ENCODE results near the gene RAMACL.
"Not testable (repeated sequence)": the region's sequence is repeated elsewhere in the genome, so short reads cannot be mapped to it uniquely, and the experiment has no call there.

The RAMACL gene

DNA sequence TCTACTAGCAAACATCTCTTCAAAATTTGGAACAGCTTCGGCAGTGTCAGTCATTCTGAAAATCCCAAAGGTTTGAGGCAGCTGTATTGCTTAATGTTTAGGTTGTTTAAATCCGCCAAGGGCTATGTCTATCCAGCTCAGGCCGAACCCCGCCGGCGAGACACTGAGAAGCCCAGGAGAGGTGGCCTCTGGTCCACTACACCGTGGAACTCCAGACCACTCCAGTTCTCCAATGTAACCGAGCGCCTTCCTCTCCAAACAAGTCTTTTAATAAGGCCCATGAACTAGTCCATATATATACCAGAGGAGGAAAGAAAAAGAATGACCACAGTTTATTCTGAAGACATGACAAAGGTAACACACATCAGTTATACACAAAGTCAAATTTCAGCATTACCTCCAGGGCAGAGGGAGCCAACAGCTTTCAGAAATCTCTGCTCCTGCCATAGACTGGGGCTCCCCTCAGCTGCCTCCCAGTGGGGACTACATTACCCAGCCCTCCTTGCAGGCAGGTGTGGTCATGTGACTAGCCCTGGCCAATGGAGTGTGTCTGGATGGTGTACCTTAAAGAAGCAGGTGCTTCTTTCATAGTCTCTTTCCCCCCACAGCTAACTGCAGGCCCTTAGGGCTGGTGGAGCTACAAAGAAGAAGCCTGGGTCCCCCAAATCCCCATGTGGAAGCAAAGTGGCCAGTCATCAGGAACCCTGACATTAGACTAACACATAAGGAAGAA lies at the start of gene RAMACL:
TSS of gene RAMACL (minus strand) at position 255 of the 733 bp plus-strand sequence. CDS start at position 54, 201 bp downstream.
- DNase-seq: no peak

DNA sequence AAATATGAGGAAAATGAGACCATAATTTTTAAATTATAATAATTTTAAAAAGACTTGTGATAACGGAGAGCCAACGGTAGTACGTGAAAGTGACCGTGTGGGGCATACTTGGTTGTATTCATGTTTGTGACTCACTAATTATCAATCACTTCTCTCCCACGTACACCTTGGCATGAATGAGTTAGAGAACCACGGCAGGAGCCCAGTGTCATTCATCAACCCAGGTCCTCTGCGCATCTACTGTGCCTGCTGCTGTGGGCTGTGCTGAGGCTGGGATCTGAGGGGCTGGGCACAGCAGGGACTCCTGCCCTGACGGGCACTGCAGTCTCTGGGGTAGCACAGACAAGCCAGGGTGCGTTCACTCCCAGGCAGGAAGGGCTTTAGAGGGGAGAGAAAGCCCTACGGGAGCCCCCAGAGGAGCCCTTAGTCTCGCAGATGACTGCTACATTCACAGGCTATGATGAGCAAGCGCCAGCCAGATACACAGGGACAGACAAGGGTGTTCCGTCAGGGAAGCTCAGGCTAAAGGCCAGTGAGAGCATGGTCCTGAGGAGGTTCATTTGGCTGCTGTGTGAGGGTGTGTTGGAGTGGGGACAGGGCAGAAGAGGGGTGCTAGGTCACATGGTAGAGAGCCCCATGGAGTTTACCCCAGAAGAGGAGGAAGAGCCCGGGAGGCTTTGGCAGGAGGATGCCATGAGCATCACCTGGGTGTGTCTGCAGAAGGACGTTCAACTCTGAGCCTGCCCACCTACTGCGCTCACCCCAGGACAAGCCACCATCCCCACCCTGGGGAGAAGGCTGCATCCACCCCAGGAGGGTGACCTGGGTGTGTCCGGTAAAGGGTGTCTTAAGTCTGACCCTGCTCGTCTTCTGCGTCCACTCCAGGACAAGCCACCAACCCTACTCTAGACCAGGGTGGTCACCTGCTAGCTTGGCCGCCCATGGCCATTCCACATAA lies 48.8 kb upstream of the RAMACL start:
- DNase-seq: no peak

DNA sequence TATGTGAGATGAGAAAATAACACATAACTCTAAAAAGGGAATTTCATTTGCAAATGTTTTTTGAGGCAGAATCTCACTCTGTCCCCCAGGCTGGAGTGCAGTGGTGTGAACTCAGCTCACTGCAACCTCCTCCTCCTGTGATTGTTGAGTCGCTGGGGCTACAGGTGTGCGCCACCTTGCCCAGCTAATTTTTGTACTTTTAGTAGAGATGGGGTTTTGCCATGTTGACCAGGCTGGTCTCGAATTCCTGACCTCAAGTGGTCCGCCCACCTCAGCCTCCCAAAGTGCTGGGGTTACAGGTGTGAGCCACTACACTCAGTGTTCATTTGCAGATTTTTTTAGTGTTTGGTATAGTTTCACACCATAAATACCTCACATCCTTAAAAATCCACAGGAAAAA lies 48.1 kb upstream of the RAMACL start:
- not testable (repeated sequence) for DNase-seq

DNA sequence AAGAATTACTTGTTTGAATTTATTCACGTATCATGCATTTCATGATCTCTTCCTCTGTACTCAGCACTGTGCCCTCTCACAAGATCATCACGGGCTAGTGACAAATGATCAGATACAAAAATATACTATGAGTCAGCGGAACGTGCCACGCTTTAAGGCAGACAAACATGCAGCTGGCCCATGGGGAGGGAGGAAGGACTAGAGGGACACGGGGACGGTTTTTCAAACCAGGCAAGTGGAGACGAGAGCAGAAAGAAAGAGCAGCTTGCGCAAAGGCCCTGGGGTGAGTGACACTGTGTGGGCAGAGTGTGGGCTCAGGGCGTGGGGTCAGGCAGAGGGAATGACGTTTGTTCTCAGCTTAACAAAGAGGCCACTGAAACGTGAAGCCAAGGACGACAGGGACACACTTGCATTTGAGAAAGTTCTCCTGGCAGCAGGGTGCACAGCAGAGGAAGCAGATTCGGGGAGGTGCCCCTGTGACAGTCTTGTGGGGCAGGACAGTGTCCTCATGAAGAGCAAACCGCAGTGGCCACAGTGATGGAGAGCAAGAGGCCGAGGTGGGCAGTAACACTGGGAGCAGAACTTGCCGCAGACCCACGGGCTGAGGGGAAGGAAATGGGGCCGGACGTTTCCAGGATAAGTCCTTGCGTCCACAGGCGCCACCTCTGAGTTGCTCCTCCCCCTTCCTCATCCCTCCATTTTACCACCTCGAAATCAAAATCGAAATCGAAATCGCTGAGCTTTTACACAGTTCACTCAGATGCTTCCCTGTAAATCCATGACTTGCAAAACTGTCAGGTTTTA lies 47.5 kb upstream of the RAMACL start:
- DNase-seq: peak; percentile 94

DNA sequence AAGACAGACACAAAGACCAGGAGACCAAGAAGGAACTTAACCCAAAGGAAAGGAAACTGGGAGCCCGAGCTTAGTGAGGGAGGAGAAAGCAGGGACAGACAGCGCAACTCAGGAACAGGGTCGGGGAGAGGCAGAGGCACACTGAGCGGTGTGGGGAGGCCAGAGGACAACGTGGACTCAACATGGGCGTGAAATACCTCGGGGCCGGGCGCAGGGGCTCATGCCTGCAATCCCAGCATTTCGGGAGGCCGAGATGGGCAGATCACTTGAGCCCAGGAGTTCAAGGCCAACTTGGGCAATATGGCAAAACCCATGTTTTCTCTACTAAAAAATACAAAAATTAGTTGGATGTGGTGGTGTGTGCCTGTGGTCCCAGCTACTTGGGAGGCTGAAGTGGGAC lies 46.3 kb upstream of the RAMACL start:
- no peak for DNase-seq

DNA sequence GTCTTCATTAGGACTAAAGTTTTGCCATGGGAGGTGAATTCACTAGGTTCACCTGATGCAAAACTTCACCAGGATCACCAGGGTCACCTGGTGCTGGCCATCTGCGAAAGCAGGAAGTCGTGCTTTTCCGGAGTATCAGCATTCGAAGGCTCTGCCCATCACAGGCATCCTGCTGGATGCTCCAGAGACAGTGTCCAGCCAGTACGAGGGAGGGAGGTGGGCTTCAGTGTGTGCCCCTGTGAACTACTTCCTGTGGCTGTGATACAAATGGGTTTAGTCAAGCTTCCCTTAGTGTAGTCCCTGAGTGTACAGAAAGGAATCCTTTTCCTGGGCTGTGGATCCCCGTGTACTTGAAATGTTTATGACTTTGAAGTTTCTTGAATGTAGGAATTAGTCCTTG lies 44.0 kb upstream of the RAMACL start:
- DNase-seq: no peak

DNA sequence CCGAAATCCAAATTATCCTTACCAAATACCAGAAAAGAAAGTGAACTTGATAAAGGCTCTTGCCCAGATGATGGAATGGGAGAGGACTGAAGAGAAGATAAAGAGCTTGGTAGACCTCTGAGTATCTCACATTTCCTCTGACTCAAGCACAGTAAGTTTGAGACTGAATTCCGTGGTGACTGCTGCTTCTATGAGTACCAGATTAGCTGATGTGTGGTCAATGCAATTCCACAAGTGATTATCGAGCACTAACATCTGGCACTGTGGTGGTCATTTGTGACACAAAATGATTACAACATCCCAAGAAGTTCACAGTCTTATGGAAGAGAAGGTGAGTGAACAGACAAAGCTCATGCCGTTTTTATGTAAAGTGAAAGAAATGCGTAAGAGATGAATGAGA lies 43.1 kb upstream of the RAMACL start:
- peak; percentile 33 for DNase-seq

DNA sequence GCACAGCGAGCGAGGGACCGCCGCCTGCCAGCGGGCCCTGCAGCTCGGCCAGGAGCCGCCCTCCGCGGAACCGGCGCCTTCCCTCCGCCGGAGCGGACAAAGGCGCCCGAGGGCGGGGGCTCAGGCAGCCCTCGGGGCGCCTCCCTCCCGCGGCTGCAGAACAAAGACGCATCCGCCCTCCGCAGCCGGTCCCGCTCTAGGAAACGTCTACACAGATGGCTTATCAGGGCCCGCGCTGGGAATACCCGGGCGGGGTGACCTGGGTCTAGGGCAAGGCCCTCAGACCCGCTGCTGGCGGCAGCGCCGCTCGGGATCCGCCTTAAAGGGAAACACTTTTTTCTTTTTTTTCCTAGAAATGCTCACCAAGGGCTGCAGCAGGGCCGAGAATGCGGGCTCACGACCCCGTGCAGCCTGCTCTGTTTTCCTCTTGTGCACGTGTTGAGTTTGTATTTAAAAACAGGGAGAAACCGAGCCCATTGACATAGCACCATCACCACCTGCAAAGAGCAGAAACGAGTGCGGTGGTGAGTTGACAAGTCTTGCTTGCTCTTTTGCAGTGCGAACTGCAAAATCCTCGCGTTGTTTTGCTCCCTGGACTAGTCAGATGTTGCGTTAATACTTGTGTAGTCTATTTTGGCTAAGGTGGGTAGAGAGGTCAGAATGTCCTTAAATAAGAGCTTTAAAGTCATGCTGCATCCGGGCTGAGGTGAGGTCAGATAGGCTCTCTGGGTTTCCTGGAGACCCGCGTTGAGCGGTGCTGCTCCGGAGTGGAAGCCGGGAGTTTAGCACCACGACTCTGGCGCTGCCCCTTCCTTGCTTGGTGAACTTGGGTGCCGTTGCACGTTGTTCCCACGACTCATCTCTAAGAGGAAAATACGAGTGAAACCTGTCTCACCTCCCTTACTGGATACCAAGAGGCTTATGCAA lies 41.7 kb upstream of the RAMACL start:
- peak; percentile 55 for DNase-seq

DNA sequence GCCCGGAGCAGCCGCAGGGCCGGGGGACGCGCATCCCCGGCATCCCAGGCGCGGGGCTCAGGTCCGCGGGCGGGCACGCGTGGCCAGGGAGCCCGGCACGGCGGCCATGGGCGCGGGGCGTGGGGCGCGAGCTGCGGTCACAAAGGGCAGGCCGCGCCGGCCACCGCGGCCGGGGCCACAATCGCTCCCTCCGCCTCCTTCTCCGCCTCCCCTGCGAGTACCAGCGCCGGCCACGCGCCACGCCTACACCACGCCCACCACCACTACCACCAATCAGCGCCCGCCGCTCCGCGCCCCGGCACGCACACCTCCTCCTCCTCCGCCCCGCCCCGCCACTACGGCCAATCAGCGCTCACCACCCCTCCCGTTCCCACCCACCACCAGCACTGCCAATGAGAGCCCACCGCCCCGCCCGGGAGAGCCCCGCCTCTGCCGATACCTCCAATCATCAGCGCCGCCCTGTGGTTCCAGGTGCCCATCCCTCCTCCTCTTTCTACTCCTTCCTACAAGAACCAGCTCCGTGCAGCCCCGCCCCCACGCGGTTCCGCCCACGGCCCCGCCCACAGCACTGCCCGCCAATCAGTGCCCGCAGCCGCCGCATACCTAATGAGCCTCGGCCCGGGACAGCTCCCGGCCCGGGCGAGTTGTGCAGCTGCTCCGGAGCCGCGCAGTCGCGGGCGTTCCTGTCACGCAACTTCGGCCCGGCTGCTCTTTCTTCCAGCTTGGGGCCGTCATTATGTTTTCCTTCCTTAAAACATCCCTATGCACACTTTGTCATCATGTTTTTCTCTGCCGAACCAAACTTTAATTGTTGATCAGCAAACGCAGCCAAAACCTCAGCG lies 40.8 kb upstream of the RAMACL start, which contains the start of gene RPS6KA2:
TSS of gene RPS6KA2 (minus strand) at position 219 of the 842 bp plus-strand sequence. CDS start 232 bp downstream, outside the sequence.
- peak; percentile 100 for DNase-seq

DNA sequence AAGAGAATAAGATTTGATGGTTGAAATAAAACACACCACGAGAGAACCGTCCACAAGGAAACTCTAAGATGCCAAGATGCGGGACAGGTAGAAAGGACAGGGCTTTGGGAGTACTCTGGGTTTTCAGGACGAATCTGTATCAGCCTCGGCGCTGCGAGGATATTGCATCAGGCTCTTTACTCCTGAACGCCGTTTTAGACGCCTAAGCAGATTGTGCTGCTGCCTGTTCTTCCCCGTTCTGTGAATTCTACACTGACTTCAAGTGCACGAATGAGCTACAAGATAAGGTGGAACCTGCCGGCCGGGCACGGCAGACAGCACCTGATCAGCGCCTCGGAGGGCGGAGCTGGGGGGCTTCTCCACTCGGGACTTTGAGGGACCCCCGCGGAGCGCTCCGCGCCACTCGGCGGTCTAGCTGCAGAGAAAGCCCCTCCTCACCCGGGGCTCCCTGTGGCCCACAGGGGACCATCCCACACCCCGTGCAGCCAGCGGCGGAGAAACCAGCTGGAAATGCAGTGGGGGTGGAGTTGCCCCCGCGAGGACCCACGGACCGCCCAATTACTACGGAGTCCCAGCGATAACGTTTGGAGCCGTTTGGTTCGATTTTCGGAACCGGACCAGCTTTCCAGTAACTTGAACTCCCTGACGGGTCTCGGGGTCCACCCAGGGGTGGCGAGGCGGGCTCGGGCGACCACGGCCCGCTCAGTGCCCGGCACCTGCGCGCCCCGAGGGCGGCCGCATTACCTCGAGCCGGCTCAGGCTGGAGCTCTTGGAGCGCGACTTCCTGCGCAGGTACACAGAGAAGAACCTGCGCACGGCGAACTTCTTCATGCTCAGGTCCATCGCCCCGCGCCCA lies 39.9 kb upstream of the RAMACL start:
- peak; percentile 41 for DNase-seq

DNA sequence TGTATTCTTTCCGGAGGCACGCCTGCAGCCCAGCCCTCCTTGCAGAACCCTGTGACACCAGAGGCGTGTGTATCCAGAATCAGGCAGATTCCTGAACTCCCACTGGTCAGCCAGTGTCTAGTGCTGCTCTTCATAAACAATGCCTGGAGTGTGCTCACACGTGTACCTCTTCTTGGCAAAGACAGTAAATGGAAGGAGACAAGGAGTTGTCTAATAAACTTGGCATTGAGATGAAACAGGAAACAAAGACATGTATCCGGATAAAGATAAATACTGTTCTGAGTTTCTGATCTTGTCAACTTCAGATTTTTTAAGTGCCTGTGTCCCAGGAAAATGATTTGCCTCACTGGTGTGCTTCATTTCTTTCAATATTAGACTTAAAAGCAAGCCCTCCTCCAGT lies 38.9 kb upstream of the RAMACL start:
- DNase-seq: no peak

DNA sequence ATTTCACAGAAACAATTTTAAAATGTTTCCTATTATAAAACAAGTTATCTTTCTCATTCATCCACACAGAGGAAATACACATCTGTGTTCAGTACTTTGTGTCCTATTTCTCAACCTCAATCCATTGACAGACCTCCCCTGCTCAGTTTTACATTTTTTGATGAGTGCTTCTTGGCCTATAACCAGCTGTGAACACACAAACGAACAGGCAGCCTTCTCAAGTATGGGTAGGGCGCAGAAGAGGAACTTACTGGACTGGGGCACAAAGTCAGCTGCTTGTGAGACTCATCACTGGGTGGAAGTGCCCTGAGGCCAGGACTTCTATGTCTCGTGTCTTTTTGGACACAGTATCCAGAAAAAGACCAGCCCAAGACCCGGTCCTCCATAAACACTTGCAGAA lies 37.8 kb upstream of the RAMACL start:
- DNase-seq: peak; percentile 64

DNA sequence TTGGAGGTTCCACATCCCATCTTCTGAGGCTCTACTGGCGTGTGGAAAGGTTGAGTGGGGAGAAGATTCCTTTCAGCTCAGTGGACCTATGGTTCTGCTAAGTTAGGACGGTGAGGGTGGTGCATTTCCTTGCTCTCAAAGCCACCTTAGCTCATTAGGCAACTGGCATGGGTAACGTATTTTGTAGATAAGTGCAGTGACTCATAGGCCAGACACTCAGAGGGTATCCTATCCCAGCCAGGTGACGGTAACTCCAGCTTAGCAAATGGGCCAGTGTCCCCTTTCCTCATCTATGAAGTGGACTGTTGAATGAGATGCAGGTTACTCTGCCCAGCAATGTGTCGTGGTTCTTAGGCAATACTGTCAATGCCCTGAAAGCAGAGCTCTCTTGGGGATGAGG lies 36.8 kb upstream of the RAMACL start:
- no peak for DNase-seq

DNA sequence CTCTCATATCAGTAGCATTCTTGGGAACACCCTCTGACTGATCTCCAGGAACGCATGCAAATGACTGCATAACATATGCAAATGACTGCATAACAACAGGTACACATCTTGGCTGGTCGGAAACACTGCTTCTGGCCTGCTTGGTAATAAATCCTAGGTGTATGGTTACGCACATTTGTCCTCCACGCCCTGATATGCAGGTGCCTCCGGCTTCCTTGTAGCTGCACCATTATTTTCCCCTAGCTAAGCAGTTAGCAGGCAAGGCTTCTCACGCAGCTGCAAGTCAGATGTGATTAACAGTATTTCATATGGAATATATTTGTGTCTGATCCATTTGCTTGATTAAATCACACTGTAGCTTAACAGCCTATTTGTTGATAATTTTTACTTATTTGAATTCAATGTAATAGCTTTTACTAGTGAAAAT lies 34.6 kb upstream of the RAMACL start:
- no peak for DNase-seq

DNA sequence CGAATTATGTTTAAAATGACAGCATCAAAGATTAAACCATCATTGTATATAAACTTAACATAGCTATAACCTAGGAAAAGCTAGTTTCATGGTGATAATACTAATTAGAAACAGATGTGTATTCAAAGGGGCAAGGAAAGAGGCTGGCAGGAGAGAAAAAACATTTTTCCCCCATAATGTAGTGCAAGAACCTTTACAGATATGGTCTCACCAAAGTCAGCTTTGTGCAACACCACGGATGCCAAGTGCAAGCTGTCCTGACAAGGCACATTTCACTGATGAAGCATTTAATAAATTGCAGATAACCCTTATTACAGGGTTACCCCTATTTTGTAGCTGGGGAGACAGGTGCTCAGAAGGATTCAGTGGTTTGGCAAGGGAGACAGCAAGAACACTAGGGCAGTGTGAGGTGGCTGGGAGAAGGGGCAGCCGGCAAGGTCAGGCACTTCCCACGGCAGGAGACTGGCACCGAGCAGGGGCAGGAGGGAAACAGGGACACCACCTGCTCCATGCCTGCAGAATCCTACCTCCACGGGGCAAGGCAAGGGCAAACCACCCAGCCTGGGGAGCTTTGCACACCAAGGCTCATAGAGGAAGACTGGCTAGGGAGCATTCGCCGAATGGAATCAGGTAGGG lies 34.1 kb upstream of the RAMACL start:
- no peak for DNase-seq

DNA sequence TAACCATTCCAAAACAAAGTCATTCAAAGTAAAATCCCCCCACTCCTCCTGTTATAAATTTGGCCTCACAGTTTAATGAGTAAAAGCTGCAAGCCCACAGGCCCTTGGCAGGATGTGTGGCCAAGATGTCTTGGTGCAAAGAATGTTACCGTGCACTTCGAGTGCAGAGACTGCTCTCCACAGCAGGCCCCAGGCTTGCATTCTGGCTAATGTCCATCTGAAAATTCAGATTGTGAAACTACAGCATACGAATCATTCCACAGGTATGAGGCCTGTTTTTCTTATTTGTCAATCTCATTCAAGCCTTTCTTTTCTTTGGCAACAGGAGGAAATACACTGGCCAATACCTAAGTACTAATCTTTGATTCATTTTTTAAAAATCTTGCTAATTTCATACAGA lies 33.4 kb upstream of the RAMACL start:
- DNase-seq: no peak

DNA sequence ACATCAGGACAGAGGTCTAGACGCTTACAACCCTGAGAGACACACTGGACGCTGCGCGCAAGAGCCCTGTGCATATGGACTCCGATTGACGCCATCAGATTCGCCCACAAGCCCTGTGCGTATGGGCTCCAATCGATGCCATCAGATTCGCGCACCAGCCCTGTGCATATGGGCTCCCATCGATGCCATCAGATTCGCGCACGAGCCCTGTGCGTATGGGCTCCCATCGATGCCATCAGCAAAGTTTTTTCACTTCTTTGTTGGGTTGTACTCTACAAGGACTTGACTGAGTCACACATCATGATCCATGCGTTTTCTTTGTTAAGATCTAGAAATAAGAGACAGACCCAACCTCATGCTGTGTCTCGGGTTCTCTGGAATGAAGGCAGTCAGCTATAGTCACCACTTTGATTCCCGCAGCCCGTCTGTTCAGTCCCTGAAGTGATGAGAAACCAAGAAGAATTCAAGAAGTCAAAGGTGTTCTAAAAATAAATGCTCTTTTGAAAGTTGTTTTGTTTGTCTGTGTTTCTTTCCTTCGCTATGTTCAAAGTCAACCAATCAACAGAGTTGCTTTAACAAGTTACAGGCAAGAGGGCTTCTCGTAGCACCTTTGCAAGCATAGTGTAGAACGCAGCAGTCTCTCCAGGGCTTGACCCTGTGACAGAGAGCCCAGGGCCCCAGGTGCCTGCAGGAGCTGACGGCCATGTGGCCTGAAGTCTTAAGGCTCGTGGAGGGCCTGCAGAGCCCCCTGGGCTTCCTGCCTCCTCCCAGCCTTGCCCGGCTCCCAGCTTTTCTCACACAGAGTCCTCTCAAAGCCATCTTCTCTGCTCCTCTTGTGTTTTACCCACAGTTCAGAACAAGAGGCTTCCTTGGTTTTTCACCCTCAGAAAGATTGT lies 32.6 kb upstream of the RAMACL start:
- DNase-seq: no peak

DNA sequence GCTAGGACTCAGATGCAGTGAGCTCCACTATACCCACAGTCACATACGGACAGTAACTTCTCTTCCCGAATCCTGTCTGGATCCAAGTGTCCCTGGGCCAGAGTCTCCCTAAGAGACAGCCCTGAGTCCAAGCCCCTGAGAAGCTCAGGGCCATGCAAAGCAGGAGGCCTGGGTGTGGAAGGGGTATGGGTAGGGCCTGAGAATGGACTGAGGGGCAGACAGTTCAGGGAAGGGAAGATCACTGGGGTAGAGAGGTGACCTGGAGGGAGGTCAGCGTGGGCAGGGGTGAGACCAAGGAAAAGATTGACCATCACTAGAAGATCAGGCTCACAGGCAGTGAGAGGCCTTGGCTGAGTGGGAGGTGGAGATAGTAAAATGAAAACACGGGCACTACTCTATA lies 31.8 kb upstream of the RAMACL start:
- DNase-seq: no peak

Data from suppressor macrophage treated with lipopolysaccharide for 4 hours (primary cell).